GM19372 (cell line): ENCODE results near the gene LYG2.
"Not testable (repeated sequence)": the region's sequence is repeated elsewhere in the genome, so short reads cannot be mapped to it uniquely, and the experiment has no call there.

ENCODE experiments used
- ATAC-seq: cut with Tn5 transposase; IDR thresholded peaks from one replicate; pipeline ENCODE4 v1.9.1; 2021; ENCODE audit warnings: mild to moderate bottlenecking, low read depth, moderate library complexity; ENCODE audit not compliant: unreplicated experiment

Gene LYG2

DNA sequence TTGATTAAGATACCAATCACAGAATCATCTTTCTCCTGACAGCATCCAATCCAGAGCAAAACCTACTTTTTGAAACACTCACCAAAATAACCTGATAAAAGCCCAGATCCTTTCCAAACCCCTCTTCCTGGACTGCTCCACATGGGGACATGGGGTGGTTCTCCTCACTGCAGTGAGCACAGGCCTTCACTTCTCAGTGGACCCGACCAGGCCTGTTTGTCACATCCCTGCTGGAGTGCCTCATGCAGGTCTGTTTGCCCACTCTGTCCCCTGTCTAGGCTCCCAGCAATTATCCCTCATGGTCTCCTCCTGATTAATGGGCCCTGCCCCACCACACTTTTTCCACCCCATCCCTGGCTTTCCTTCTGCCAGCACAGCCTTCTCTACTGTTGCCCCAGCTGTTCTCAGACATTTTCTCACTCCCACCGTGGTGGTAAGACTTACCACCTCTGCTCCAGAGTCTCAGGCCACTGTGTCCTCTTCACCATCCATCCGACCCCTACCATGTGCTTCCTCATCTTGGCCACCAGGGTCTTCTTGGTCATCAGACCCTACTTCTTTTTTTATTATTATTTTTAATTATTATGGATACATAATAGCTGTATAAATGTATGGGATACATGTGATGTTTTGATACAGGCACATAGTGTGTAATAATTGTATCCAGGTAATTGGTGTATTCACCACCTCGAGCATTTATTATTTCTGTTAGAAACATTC is 53.3 kb downstream of the LYG2 start:
- no peak for ATAC-seq

DNA sequence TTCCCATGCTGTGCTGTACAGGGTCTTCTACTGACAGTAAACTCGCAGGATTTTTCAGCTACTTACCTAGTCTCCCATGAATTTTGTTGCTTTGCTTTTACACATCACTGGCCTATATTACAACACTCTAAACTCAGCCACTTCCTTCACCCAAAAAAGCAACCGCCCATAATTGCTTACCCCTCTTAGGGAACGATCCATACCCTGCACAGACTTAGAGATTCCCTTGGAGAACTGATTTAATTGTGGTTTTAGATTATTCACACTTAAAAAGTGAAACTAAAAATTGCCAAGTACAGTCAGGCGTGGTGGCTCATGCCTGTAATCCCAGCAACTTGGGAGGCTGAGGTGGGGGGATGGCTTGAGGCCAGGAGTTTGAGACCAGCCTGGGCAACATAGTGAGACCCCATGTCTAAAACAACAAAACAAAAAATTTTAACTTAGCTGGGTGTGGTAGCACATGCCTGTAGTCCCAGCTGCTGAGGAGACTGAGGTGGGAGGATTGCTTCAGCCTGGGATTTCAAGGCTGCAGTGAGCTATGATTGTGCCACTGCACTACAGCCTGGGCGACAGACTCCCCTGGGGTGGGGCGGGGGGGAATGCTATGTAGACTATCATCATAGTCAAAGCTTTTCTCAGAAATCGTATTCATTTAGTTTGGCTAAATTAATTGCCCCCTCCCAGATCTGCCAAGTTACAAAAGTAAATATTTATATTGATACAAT is 55.2 kb downstream of the LYG2 start:
- no peak for ATAC-seq

DNA sequence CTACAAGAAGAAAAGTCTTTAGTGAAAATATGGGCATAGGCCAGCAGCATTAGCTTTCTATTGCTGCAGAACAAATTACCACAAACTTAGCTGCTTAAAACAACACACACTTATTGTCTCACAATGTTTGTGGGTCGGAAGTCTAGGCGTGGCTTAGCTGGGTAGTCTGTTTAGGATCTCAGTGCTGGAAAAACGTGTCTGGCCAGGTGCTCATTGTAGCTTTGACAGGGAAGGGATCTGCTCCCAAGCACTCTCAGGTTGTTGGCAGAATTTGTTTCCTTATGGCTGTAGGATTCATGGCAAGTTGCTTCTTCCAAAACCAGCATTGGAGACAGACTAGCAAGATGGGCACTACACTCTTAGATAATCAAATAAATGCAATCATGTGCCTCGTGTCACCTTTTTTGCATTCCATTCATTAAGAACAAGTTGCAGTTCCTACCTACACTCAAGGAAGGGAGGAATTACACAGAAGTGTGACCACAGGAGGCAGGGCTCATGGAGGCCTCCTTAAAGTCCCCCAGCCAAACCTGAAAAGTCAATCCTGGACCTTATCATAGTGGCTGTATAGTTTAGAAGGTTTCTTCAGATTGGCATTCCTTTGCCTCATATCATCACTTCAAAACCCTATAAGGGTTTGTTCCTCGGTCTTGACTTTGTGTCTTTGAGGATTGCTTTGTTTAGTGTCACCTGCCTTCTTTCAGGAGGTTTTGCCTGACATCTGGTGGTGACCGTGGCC is 57.2 kb downstream of the LYG2 start:
- ATAC-seq = no peak

DNA sequence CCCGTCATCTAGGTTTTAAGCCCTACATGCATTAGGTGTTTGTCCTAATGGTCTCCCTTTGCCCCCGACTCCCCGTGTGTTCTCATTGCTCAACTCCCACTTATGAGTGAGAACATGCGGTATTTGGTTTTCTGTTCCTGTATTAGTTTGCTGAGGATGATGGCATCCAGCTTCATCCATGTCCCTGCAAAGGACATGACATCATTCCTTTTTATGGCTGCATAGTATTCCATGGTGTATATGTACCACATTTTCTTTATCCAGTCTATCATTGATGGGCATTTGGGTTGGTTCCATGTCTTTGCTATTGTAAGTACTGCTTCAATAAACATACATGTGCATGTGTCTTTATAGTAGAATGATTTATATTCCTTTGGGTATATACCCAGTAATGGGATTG is 63.1 kb downstream of the LYG2 start:
- not testable (repeated sequence) for ATAC-seq
